NCI-H2081 (cell line): Measurements from ENCODE around the gene OR7C2.
"Not testable (repeated sequence)": the region's sequence is repeated elsewhere in the genome, so short reads cannot be mapped to it uniquely, and the experiment has no call there.

Experiments
- DNase-seq, 2 experiments: peaks; one replicate each; lab custom pipeline; 2025; lab: John Stamatoyannopoulos, UW

OR7C2 gene

GRCh38 chr19:14941189-14941588 is at the start of gene OR7C2:
Gene OR7C2, plus strand, starts transcription at chr19:14941489. Its CDS starts 0 bp downstream, at chr19:14941489.
- no peak for DNase-seq

GRCh38 chr19:14901675-14902260 is 39.5 kb upstream of the OR7C2 start:
- DNase-seq = no peak

GRCh38 chr19:14906711-14907110 is 34.6 kb upstream of the OR7C2 start:
- no peak for DNase-seq

DNA sequence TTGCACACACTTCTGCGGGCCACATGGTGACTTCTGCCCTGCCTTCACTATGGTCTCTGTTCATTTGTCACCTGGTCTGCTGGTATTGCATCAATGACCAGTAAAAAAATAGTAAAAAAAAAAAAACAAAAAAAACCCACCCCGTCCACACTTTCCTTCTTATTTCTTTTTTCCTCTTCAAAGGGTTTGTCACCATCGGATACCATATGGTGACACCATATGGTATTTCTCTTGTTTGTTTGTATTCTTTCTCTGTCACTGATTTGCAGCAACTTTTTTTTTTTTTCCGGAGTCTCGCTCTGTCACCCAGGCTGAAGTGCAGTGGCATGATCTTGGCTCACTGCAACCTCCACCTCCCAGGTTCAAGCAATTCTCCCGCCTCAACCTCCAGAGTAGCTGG is 26.2 kb upstream of the OR7C2 start:
- DNase-seq = no peak

DNA sequence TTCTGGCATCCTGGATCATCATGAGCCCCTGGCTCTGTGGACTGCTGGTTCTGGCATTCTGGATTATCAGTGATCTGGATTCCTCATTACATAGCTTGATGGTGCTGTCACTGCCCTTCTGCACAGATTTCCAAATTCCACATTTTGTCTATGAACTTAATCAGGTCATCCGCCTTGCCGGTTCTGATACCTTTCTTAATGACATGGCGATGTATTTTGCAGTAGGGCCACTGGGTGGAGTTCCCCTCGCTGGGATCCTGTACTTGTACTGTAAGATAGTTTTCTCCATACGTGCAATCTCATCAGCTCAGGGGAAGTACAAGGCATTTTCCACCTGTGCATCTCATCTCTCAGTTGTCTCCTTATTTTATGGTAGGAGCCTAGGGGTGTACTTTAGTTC is 24.4 kb upstream of the OR7C2 start:
- no peak for DNase-seq

DNA sequence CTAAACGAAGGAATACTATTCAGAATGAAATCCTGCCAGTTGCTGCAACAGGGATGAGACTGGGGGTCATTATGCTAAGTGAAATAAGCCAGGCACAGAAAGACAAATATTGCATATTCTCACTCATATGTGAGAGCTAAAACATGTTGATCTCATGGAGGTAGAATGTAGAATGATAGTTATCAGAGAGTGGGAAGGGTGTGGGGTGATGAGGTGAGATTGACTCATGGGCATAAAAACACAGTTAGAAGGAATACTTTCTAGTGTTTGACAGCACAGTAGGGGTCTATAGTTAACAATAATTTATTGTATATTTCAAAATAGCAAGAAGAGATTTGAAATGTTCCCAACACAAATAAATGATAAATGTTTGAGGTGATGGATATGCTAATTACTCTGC is 7.8 kb upstream of the OR7C2 start:
- DNase-seq = no peak

GRCh38 chr19:14940266-14940665 is 1.0 kb upstream of the OR7C2 start:
- DNase-seq = no peak

DNA sequence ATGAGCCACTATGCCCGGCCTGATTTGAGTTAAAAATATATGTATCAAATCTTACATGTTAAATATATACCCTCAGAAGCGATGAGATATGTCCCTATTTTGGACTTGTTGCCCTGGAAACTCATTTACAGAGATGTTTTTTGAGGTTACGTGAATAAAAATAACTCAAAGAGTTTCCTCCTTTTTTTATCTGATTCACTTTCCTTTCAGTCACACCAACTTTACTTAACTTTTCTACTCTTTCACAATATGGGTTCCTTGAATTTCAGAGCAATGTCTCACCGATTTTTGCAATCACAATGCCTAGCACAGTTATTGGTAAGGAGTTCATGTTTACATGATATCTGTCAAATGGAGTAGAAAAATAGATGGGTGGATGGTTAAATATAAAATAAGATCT is 2.3 kb downstream of the OR7C2 start:
- DNase-seq = no peak

DNA sequence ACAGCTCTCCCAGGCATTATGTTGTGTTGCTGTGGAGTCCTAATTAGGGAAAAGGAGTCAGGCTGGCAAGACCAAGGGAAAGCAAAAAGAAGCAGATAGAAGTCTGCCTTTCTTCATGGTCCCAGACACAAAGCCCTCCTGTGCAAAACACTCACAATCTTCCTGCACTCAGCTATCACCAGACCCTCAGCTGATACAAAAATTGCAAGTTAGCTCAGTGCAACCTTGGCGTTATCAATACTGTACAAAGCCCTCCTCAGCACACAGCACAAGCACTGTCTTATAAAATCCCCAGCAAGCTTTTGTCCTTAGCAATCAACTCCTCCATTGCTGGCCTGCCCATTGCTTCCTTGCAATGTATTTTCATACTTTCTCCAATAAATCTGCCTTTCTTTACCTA is 3.2 kb downstream of the OR7C2 start:
- DNase-seq = no peak

GRCh38 chr19:14949413-14949812 is 8.1 kb downstream of the OR7C2 start:
- DNase-seq = not testable (repeated sequence)

DNA sequence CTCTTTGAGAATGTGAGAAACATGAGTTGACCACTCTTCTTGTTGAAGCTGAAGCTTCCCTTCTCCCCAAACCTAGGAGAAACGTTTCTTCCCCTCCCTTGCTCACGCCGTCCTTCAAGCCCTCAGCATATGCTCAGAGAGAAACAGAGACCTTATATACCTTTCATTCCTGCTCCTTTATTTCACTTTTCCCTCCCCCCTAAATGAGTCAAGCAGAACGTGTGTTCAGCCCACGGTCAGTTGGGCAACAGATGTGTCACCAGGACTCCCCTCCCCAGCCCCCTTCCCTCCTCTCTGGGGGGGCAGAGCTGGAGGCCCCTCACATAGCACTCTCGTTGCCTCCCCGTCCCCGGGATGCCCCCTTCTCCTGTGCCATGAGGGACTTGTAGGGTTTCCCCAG is 8.6 kb downstream of the OR7C2 start:
- DNase-seq = no peak

DNA sequence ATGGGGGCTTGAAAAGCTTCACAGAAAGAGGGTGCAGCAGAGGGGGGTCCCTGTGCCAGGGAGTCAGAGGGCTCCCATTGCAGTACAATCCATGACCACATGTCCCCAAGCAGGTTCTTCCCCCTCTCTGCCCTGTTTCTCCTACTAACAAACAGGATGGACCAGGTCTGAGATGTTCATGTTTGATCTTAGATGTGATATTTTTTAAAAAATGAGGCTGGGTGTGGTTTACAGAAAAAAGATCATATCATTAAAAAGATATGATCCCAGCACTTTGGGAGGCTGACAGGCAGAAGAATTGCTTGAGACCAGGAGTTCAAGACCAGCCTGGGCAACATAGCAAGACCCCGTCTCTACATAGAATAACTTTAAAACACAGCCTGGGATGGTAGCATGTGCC is 9.1 kb downstream of the OR7C2 start:
- DNase-seq = no peak

DNA sequence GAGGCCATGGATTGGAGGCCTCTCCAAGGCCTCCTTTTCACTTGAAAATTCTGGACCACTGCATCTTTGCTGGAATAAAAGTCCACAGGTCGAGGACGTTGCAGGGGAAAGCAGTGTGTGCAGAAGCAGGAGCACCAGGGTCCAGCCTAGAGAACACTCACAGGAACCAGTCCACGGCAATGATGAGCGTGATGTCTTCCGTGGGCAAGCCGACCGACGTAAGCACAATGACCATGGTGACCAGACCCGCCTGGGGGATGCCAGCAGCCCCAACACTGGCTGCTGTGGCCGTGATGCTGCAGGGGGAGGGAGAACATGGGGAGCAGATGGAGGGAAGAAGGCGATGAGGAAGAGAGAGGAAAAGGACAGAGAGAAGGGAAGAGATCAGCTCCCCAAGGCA is 11.5 kb downstream of the OR7C2 start:
- no peak for DNase-seq

DNA sequence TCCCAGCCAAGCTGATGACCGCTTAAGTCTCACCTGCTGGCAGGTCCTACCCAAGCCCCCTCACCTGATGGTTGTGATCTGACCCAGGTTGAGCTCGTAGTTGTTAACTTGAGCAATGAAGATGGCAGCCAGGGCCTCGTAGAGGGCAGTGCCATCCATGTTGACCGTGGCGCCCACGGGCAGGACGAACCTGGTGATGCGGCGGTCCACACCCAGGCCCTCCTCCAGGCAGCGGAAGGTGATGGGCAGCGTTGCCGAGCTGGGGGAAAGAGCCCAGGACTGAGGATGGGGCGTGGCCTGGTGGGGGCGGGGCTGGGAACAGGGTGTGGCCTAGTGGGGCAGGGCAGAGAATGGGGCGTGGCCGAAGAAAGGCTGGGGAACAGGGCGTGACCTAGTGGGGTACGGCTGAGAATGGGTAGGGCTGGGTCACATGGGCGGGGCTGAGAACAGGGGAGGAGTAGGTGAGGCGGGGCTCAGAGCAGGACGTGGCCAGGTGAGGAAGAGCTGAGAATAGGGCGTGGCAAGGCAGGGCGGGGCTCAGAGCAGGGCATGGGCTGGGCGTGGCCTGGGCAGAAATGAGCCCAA is 12.9 kb downstream of the OR7C2 start:
- DNase-seq = no peak

DNA sequence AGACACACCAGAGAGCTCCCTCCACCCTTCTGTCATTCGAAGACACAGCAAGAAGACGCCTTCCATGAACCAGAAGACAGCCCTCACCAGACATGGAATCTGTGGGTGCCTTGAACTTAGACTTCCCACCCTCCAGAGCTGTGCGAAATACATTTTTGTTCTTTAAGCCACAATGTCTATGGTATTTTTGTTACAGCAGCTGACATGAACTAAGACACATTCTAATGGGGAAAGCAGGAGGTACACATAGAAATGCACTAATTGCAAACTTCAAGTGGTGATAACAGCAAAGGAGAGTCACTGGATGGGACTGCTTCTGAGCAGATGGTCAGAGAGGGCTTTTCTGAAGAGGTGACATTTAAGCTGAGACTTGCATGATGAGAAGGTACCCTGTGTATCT is 16.2 kb downstream of the OR7C2 start:
- DNase-seq = no peak

GRCh38 chr19:14959263-14959662 is 18.0 kb downstream of the OR7C2 start:
- no peak for DNase-seq

GRCh38 chr19:14961956-14962685 is 20.8 kb downstream of the OR7C2 start:
- DNase-seq = no peak

DNA sequence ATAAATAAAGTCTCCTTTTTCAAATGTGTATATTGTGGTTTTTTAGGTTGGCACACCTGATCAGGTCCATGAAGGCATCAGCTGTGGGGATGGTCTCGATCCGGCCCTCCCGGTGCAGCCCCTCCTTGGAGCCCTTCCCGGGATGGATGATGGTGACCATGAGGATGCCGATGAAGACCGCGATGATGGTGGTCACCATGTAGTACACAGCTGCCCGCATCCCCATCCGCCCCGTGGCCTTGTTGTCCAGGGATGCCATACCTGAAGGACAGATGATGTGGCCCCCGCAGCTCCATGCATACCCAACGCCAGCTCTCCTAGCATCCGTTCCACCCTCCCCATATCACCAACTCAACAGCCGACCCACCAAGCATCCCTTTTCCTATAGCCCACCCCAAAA is 27.0 kb downstream of the OR7C2 start:
- no peak for DNase-seq

DNA sequence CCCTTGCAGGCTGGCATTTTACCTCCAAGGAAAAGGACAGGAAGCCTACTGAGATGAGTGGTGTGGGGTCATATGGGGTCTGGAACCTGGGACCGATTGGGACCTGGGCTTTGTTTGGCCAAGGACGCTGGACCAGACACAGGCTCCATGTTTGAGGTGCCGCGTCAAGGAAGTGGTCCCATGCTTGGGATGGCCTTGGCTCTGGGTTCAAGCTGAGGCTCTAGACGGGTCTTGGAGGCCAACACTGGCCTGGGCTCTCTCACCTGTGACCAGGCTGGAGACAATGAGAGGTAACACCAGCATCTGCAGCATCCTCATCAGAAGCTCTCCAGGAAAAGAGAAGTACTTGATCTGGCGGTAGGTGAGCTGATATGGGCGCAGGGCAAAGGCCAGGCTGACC is 30.2 kb downstream of the OR7C2 start:
- no peak for DNase-seq

DNA sequence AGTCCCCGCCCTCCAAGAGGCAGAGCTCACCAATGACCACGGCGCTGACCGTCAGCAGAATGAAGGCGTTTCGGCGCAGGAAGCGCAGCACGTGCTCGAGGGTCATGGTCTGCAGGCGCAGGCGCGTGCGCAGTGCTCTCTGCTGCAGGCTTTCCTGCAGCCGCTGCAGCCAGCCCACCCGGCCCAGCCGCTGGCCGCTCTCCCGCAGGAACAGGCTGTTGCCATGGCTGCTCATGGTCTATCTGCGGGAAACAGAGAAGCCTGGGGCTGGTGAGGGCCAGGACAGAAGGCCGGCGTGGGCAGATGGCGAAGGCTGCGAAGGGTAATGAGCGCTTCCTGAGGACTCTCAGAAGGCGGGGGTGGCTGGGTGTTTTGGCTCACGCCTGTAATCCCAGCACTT is 31.4 kb downstream of the OR7C2 start:
- no peak for DNase-seq

DNA sequence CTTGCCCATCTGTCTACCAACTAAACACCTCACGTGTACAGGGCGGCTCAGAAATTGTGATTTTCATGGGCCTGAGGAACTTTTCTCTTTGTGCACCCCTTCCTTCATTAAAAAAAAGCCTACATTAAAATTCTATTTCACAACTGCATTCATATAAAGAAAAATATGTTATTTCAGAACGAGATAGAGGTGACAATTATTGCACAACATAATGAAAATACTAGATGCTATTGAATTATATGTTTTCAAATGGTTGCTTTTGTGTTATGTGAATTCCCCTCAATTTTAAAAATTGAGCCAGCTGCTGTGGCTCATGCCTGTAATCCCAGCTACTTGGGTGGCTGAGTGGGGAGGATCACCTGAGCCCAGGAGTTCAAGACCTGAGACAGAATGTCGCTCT is 33.2 kb downstream of the OR7C2 start:
- no peak for DNase-seq

DNA sequence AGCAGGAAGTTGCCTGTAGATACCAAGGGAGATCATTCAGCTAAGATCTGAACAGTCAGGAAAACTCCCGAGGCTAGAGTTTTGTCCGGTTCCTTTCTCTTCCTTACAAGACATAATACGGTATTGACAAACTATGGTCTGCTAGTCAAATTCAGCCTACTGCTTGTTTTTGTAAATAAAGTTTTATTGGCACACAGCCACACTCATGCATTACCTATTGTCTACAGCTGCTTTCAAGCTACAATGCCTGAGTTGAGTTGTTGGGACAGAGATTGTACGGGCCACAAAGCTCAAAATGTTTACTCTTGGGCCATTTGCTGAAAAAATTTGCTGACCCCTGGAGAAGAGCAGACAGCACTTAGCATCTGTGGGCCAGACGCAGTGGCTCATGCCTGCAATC is 35.8 kb downstream of the OR7C2 start:
- DNase-seq = no peak

- no peak for DNase-seq
Measured at GRCh38 chr19:14978161-14978776, 37.0 kb downstream of the OR7C2 start.
